ENCODE results near the gene LDAH.

DNA sequence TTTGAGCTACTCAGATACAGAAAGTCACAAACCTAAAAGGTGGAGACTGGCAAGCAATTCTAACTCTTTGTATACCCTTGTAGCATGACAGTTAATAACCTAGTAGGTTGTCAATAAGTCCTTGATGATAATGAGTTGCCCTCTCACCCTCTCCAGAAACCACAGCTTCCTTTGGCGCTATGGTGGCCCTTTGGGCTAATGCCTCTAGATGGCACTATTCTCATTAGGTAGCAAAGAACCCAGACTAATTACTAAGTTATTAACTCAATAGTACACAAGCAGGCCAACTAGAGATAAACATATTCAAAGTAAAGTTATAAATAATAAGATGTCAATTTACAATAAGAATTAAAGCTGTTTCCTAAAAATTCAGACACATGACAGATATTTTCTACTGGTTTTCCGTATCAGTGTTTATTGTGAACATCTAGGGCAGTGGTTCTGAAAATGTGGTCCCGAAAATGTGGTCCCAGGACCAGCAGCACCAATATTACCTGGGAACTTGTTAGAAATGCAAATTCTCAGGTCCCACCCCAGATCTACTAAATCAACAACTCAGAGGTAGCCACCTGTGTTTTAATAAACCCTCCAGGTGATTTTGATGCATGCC is 41.1 kb downstream of the LDAH start:
- TF ChIP-seq, protein P1, sequence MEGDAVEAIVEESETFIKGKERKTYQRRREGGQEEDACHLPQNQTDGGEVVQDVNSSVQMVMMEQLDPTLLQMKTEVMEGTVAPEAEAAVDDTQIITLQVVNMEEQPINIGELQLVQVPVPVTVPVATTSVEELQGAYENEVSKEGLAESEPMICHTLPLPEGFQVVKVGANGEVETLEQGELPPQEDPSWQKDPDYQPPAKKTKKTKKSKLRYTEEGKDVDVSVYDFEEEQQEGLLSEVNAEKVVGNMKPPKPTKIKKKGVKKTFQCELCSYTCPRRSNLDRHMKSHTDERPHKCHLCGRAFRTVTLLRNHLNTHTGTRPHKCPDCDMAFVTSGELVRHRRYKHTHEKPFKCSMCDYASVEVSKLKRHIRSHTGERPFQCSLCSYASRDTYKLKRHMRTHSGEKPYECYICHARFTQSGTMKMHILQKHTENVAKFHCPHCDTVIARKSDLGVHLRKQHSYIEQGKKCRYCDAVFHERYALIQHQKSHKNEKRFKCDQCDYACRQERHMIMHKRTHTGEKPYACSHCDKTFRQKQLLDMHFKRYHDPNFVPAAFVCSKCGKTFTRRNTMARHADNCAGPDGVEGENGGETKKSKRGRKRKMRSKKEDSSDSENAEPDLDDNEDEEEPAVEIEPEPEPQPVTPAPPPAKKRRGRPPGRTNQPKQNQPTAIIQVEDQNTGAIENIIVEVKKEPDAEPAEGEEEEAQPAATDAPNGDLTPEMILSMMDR (conservative IDR thresholded peaks at IDR 0.05): peak; percentile 88
- no peak for TF ChIP-seq ZFX (IDR thresholded peaks at IDR 0.05)
